Middle frontal gyrus (tissue), 1 donor: ENCODE results near the gene LYRM4.

ENCODE experiments used
- DNase-seq: peaks from one replicate; pipeline ENCODE4 v3.0.0-alpha.2; 2015; ENCODE audit warnings: low spot score; ENCODE audit errors: extremely low spot score

LYRM4 gene

GRCh38 chr6:5246141-5247097, 14.3 kb downstream of the LYRM4 start:
- no peak for DNase-seq

- DNase-seq = no peak
Observed at GRCh38 chr6:5243069-5243468, 17.7 kb downstream of the LYRM4 start.

GRCh38 chr6:5241252-5241651, 19.5 kb downstream of the LYRM4 start:
- DNase-seq = no peak

GRCh38 chr6:5238336-5238735, 22.4 kb downstream of the LYRM4 start:
- no peak for DNase-seq

GRCh38 chr6:5237805-5238204, 22.9 kb downstream of the LYRM4 start:
- no peak for DNase-seq

GRCh38 chr6:5235830-5236229, 24.9 kb downstream of the LYRM4 start:
- DNase-seq = no peak

- no peak for DNase-seq
Observed at GRCh38 chr6:5234874-5235273, 25.9 kb downstream of the LYRM4 start.

GRCh38 chr6:5231289-5231688, 29.5 kb downstream of the LYRM4 start:
- DNase-seq = no peak

GRCh38 chr6:5230081-5230480, 30.7 kb downstream of the LYRM4 start:
- DNase-seq = no peak

GRCh38 chr6:5229356-5229755, 31.4 kb downstream of the LYRM4 start:
- DNase-seq = no peak

- DNase-seq = no peak
Observed at GRCh38 chr6:5223309-5223708, 37.4 kb downstream of the LYRM4 start.

- DNase-seq = no peak
Observed at GRCh38 chr6:5220443-5220842, 40.3 kb downstream of the LYRM4 start.

GRCh38 chr6:5219011-5219691, 41.6 kb downstream of the LYRM4 start:
- no peak for DNase-seq

GRCh38 chr6:5217356-5217755, 43.4 kb downstream of the LYRM4 start:
- DNase-seq = no peak

GRCh38 chr6:5215799-5216198, 45.0 kb downstream of the LYRM4 start:
- DNase-seq = no peak

GRCh38 chr6:5215159-5215558, 45.6 kb downstream of the LYRM4 start:
- no peak for DNase-seq

- DNase-seq = no peak
Observed at GRCh38 chr6:5214570-5215052, 46.1 kb downstream of the LYRM4 start.

- DNase-seq = no peak
Observed at GRCh38 chr6:5213836-5214235, 46.9 kb downstream of the LYRM4 start.

GRCh38 chr6:5211492-5211891, 49.3 kb downstream of the LYRM4 start:
- no peak for DNase-seq

- no peak for DNase-seq
Observed at GRCh38 chr6:5208471-5208971, 52.2 kb downstream of the LYRM4 start.

- DNase-seq = no peak
Observed at GRCh38 chr6:5208057-5208456, 52.7 kb downstream of the LYRM4 start.

- no peak for DNase-seq
Observed at GRCh38 chr6:5206920-5207561, 53.7 kb downstream of the LYRM4 start.
